Activated CD4-positive, CD25-positive, alpha-beta regulatory T cell treated with anti-CD3 and anti-CD28 coated beads, Interleukin-2, amount 50 U/mL, for 16 hours (primary cell): ENCODE measurements around the gene CCL27.
"Not testable (repeated sequence)": the region's sequence is repeated elsewhere in the genome, so short reads cannot be mapped to it uniquely, and the experiment has no call there.

Source experiments
- DNase-seq: peaks from one replicate; pipeline ENCODE4 v3.0.0-alpha.2; 2020; ENCODE audit warnings: low read depth, low spot score

The CCL27 gene

DNA sequence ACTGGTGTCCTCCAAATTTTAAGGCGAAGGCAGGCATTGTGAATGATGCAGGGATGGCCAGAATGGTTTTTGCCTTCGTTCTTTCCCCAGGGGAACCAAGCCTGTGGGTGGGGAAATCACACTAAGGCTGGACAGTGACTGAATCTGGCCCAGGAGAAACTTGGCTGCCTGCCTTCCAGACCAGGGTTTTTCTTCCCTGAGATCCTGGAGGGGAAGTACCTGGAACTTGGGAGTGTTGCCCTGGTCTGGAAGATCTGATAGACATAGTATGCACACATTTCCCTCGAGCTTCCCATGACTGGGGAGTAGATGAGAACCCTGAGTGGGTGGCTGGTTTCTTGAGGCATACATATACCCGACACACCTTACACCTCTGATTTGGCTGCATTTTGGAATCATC, 11.1 kb downstream of the CCL27 start:
- DNase-seq: no peak

DNA sequence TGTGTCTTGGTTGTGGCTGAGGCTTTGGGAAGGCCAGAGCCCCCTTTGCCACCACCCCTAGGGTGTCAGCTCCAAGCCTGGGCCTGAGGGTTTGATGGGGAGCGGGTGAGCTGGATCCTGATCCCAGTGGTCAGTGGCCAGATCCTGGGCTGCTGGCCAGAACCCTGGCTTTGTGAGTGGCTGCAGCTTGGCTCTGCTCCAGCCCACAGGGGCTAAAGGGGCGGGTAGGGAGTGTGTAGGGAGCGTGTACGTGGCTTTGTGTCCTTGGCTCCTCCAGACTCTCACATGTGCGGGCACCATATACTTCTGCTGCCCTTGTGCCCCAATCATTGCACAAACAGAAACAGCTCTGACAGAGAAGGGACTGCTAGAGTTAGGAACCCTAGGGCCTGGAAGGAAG, 11.6 kb downstream of the CCL27 start:
- DNase-seq: no peak

DNA sequence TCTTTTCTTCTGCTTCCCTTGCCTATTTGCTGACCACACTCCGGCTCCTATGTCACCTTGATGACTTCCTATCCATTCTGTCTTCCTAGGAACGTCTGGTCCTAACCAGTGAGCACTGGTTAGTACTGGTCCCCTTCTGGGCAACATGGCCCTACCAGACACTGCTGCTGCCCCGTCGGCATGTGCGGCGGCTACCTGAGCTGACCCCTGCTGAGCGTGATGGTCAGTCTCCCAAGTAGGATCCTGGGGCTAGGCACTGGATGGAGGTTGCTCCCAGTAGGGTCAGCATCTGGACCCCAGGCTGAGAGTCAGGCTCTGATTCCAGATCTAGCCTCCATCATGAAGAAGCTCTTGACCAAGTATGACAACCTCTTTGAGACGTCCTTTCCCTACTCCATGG, 13.8 kb downstream of the CCL27 start:
- DNase-seq: no peak

DNA sequence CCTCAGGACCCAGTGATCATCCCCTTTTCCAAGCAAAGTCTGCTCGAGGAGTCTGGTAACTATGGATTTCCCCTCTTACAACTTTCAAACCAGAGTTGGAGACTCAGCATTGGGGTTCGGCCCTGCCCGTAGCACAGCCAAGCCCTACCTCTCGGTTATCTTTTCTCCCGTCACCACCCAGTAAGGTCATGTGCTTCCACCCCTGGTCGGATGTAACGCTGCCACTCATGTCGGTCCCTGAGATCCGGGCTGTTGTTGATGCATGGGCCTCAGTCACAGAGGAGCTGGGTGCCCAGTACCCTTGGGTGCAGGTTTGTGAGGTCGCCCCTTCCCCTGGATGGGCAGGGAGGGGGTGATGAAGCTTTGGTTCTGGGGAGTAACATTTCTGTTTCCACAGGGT, 14.8 kb downstream of the CCL27 start:
- DNase-seq: no peak

DNA sequence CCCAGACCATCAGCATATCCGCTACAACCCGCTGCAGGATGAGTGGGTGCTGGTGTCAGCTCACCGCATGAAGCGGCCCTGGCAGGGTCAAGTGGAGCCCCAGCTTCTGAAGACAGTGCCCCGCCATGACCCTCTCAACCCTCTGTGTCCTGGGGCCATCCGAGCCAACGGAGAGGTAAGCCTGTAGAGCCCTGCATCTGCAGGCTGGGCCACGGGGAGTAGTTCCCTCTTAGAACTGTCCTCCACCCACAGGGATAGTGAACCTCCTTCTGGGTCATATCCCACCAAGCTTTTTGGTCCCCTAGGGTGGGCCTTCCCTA, 15.4 kb downstream of the CCL27 start:
- no peak for DNase-seq

DNA sequence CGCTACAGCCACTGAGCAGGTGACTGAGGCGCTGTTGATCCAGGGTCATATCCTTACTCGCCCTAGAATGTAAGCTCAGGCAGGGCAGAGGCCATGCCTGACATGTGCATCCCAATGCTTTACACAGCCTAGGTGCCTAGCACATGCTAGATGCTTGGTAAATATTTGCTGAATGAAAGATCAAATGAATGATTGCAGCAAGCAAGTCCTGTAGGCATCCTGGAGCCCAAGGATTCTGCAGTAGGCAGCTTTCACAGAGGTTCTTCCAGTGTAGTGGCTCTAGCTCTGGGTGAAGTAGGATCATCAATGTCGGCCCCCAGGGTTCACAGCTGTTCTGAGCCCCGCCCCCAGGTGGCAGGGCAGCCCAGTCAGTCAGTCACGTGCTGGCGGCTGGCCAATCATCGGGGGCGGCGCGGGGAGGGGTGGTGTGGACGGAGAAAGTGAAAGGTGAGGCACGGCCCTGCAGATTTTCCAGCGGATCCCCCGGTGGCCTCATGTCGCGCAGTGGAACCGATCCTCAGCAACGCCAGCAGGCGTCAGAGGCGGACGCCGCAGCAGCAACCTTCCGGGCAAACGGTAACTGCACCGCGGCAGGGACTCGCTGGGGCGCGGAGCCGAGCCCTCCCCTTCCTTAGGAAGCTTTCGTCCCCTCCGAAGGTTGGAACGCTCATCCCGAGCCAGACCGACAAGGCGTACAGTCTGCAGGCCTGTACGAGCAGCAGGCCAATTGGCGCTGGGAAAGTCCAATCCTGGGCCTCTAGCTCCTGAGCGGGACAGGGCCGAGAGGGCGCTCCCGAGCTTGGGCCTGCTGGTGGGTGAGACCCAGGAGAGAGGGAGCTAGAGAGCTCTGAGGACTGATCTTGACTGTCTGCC, 16.0 kb downstream of the CCL27 start, which contains the start of gene GALT:
TSS of gene GALT (plus strand) at position 465 of the 873 bp plus-strand sequence. CDS start at position 495, 30 bp downstream.
- DNase-seq: peak; percentile 92

DNA sequence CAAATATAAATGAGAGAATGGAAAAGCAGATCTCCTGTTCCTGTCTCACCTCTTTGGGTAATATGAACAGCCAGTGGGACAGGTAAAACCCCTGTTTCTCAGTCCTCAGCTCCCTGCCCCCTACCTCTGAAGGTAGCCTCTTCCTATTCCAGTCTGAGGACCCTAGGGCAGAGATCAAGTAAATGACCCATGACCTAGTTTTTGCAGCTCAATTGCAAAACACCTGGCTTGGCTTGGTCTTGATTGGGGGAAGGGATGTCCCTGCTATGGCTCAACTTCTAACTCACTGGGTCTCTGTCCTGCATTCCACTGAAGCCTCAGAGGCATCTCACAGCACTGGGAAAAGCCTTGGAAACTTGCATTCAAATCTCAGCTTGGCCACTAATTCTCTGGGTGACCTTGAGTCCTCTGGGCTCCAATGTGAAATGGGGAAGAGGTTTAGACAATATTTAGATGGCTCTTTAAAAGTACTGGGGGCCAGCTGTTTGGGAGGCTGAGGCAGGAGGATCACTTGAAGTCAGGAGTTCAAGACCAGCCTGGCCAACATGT, 17.6 kb downstream of the CCL27 start:
- no peak for DNase-seq

DNA sequence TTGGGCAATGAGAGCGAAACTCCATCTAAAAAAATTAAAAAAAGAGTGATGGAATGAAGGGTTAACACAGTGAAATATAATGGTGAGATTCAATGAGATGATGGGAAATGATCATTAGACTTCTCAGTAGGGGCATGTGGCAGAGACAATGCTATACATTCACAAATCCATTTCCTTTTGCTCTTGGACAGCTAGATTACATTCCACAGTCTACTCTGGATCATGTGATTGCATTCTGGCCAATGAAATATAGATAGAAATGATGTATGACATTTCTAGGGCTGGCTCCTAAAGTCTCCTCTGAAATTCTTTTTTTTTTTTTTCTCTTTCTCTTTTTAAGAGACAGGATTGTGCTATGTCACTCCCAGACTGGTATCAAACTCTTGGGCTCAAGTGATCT, 19.8 kb downstream of the CCL27 start:
- no peak for DNase-seq

DNA sequence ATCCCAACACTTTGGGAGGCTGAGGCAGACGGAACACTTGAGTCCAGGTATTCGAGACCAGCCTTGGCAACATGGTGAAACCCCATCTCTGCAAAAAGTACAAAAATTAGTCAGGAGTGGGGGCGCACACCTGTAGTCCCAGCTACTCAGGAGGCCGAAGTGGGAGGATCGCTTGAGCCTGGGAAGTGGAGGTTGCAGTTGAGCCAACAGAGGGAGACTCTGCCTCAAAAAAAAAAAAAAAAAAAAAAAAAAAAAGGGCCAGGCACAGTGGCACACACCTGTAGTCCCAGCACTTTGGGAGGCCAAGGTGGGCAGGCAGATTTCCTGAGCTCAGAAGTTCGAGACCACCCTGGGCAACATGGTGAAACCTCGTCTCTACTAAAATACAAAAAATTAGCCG, 23.1 kb downstream of the CCL27 start:
- not testable (repeated sequence) for DNase-seq

DNA sequence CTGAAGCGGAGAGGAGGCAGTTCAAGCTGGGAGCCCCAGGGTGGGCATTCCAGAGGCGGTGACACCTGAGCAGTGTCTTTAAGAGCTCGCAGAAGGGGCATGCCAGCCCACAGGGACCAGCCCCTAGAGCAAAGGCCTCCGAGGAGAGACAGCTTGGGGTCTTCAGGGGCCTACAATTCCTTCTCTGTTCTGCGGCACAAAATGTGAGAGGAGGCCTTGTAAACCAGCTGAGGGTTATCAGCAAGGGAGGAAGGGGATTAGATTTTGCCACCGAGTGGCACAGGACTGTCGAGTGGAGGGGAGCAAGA, 24.4 kb downstream of the CCL27 start:
- DNase-seq: no peak

DNA sequence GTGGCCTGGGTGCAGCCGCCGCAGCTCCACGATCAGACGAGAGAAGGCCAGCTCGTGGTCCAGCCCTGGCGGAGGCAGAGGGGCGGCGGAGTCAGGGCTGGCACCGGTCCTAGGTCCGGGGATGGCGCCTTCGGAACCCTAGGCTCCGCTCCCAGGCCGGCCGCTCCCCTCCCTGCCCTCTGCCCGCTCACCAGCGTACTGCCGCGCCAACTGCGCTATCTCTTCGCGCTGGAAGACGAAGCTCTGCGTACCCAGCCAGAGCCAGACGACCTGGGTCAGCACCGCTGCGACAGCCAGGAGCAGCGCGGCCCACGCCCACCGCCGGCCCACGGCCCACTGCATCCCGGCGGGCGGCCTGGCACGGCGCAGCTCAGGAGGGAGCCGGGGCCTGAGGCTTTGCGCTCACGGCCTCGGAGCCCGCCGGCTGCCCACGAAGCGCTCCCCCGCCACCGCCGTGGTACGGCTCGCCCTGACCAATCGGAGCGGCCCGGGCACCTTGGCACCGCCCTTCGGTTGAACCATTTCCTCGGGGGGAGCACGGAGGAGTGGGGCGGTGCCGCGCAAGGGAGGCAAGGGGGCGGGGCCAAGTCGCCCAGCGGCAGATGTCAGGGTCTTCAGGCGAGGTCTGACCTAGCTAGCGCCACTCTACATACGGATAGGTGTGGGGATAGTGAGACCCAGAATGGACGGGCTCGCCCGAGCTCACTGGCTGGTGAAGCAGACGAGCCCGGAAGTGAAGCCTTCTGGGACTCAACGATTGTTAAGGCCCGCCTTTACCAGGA, 24.9 kb downstream of the CCL27 start, which contains the start of gene SIGMAR1:
TSS of gene SIGMAR1 (minus strand) at position 432 of the 782 bp plus-strand sequence. CDS start at position 342, 90 bp downstream.
- peak; percentile 89 for DNase-seq

DNA sequence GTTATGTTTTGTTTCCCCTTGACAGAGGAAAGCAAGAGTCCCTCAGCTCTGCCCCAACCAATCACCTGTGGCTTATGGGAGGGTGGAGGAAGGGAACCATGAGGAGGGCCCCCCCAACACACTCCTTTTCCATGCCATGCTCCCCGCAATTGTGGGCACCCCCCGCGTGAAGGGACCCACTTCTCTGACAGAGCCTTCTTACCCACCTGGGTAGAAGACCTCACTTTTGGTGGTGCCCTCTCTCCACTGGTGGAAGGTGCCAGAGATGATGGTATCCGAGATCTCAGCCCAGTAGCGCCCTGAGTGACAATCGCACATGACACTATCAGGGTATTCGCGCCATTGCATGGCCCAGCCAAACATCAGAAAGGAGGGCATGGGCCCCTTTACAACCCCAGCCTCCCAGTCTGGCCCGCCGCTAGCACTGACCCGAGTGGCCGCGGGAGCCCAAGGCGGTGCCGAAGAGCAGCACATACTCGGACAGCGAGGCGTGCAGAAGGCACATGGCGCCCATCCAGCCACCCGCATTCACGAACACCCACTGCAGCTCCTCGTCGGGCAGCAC, 25.6 kb downstream of the CCL27 start:
- no peak for DNase-seq

DNA sequence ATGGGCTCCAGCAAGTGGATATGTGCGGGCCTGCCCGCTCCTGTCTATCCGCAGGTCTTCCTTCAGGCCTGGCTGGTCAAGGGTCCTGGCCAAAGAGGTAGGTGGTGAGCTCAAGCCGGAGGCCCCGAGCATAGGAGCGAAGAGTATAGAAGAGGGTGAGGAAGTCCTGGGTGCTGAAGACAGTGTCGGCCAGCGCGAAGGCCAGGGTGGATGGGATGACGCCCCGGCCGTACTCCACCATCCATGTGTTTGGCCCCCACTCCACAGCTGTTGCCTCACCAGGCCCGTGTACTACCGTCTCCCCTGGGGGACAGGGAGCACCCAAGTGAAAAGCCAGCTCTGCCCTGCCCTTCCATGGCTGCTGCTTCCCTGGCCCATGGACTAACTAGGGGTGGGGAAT, 26.9 kb downstream of the CCL27 start:
- DNase-seq: no peak

DNA sequence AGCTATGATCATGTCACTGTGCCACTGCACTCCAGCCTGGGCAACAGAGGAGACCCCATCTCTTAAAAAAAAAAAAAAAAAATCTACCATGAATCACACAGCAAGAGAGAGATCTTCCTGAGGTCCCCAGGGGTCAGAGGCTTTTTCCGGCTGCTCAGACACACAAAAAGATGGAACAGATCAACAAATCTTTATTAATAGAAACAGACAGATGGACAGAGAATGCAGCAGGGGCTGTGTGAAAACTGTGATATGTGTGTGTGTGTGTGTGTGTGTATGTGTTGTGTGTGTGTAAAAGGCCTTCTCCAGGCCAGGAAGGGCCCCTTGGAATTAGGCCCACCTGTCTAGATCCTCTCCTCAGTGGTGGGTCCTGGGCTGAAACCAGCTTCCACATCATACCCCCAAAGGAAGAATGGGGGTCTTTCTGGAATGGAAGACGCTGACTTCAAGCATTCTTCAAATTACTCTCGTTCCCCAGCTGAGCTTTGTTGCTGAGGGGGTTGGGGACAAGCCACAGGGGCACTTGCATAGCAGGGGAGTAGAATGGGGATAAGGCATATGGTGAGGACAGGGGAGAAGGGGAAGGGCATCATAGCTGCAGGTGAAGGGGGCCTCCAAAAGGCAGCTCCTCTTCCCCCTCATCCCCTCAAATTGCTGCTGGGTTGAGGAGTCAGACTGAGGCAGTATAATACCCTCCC, 27.8 kb downstream of the CCL27 start:
- no peak for DNase-seq

DNA sequence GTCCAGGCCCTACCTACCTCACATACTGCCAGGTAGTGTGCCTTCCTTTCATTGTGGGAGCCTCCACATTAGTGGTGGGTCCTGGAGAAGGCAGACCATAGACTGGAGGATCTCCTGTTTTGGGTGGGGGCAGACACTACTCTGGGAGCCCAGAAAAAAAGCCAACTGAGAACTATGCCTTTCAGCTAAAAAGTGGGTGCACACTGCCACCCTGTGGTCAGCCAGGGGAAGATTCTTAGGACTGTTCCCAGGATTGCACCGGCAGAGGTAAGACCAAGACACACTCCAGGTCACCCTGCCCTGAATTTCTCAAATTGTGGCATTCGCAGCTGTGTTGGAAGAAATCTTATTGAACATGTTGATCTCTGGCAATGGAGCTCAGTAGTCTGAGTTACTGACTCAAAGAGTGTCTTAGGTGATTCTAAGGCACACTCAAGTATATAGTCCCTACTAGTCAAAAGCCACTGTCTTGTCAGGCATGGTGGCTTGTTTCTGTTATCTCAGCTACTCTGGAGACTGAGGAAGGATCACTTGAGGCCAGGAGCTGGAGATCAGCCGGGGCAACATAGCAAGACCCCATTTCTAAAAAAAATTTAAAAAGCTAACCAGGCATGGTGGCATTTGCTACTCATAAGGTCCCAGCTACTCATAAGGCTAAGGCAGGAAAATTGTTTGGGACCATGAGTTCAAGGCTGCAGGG, 28.5 kb downstream of the CCL27 start:
- DNase-seq: peak; percentile 58

DNA sequence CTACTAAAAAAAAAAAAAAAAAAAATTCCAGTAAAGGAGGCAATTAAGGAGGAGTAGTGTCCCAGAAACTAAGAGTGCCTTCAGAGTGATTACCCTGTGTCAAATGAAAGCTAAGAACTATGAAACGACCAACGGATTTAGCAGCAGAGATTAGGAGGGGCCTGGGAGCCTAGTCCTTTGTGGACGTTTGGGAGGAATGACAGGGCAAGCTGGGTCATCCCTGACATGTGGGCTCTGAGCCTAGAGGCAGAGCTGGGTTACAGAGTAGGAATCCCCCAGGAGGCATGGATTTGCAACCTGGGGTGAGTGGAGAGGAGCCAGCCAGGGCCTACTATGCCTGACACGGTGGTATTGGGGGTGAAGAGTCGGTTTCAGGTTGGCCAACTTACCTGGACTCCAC, 29.3 kb downstream of the CCL27 start:
- DNase-seq: no peak

DNA sequence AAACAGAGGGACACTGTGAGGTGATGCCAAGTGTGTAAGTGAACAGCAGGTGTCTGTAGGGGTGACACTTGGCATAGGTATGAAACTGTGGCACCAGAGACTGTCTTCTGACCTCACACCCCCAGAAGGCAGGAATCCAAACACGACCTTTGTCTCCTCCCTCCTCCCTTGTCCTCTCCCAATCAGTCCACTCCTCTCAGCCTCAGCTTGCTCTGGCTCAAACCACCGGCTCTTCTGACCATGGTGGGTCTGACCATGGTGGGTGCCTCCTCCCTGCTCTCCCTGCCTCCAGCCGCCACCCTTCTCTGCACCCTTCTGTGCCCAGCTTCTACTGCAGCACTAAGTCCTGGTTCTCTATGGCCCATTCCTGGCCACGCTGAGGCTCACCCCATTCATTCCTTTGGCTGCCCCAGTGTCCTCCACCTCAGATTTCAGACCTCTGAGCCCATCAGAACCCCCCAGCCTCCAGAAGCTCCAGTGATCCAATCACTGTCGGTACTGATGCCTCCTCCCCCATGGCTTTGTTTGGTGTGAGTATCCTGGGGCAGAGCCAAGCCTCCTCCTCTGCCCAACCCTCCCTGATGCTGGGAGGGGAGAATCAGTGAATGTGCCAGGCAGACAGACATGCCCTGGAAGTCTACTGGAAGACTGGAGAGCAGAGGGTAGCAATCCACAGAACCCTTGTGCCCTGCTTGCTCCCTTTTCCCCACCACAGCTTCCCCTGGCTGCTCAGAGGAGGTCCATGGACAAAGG, 31.9 kb downstream of the CCL27 start:
- no peak for DNase-seq

DNA sequence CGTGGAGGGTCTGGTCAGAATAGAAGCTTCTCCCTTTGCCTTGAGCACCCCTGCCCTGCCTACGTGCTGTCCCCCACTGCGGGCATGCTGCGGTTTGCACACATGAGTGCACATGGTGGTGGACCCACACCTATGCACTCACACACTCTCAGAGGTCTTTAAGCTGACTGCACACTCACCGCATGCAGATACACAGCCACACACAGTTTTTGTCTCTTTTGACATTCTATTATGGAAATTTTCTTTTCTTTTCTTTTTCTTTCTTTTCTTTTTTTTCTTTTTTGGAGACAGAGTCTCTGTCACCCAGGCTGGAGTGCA, 33.0 kb downstream of the CCL27 start:
- DNase-seq: no peak

DNA sequence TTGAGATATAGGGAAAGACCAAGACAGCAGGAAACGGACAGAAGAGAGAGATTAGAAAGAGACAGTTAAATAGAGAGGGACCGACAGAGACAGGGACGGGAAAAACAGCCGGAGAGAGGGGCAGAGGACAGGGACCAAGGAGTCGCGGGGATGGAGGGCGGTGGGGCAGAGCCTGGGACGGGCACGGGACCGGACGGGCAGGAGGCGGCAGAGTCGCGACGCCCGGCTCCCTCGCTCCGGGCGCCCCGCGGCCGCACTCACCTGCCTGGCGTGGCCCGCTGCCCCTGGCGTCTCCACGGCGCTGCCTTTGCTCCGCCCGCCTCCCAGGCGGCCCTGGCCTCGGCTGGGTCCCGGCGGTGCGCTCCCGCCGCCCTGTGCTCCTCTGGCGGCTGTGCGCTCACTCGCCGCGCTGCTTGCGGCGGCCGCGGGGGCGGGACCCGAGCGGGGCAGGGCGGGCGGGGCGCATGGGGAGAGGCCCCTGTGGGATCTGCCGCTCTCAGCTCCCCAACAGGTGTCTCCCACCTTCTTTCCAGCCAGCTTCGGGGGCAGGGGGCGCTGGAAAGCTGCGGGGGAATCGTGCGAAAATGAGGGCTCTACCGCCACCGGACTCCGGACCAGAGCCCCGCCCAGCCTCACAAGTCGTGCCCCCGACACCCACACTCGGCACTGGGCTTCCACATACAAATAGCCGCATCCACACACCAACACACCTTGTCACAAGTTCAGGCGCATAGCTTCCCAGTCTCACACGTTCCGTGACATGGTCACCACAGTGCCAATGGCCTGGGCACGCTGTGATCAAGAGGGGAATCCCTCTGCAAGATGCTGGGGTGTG, 33.6 kb downstream of the CCL27 start, which contains the start of gene ARID3C:
TSS of gene ARID3C (minus strand) at position 411 of the 835 bp plus-strand sequence. CDS start 1,052 bp downstream, outside the sequence.
- no peak for DNase-seq
